Fibroblast of skin of left biceps (primary cell): ENCODE results near the gene RB1.
A peak's percentile ranks its signal among the peaks of the same experiment; 100 is the strongest.
"Not testable (repeated sequence)": the region's sequence is repeated elsewhere in the genome, so short reads cannot be mapped to it uniquely, and the experiment has no call there.

ENCODE experiments used
- DNase-seq, 2 experiments: peaks; one replicate each; pipeline ENCODE4 v3.0.0-alpha.2; 2013; ENCODE audit warnings: low read depth in 2 of 2

The RB1 gene

DNA sequence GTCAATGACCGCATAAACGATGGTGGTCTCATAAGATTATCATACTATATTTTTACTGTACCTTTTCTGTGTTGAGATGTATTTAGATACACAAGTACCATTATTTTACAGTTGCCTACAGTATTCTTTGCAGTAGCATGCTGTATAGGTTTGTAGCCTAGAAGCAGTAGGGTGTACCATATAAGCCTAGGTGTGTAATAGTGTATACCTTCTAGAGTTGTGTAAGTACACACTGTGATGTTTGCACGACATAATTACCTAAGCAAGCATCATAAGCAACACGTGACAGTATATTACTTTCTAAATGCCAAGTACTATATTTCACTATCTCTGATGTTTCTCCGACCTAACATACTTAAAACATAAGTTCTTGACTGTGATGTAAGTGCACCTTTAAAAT lies 106.6 kb downstream of the RB1 start:
- no peak for DNase-seq

- no peak for DNase-seq
Observed at GRCh38 chr13:48411147-48411794, 107.7 kb downstream of the RB1 start.

- DNase-seq: no peak
Observed at GRCh38 chr13:48411841-48412531, 108.4 kb downstream of the RB1 start.

- DNase-seq: no peak
Observed at GRCh38 chr13:48412881-48413351, 109.4 kb downstream of the RB1 start, which contains the start of gene LPAR6. LPAR6 (minus strand) TSS chr13:48413113; CDS start chr13:48412423, 690 bp downstream.

- no peak for DNase-seq
Observed at GRCh38 chr13:48414501-48414900, 111.0 kb downstream of the RB1 start.

- DNase-seq: no peak
Observed at GRCh38 chr13:48415516-48415915, 112.0 kb downstream of the RB1 start.

DNA sequence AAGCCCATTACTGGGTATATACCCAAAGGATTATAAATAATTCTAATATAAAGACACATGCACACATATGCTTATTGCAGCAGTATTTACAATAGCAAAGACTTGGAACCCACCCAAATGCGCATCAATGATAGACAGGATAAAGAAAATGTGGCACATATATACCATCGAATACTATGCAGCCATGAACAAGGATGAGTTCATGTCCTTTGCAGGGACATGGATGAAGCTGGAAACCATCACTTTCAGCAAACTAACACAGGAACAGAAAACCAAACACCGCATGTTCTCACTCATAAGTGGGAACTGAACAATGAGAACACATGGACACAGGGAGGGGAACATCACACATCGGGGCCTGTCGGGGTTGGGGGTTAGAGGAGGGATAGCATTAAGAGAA lies 118.5 kb downstream of the RB1 start:
- DNase-seq: not testable (repeated sequence)

DNA sequence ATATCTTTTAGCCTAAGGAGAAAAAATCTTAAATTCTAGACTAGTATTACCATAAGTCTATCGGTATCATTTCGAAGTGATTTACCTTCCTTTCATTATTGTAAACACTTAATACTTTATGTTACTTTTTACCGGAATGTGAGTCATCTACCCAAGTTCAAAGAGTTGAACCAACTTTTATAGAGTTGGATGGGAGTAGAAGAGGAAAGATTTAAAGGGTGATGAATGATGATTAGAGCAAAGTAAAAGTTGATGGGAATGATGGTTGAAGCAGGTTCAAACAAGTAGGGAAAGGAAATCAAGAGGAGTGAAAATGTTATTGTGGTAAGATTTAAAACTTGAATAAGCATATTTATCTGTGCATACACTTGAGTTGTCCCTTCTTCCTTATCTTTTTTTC lies 120.7 kb downstream of the RB1 start:
- no peak for DNase-seq

DNA sequence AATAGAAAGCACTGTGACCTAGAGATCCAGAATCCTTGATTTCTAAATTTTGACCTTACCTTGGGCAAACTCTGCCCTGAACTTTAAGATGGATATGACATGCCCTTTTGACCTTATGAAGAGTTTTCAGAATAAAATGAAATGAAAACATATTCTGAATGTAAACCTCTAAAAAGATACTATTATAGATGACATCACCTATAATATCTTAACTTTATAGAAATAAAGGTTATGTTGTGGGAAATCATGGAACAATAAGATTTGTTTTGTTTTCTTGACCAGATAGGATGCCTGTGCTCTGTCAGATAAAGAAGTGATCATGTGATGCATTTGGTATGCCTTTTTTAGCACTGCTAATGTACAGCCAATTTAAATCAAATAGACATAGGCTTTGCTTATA lies 122.5 kb downstream of the RB1 start:
- no peak for DNase-seq

DNA sequence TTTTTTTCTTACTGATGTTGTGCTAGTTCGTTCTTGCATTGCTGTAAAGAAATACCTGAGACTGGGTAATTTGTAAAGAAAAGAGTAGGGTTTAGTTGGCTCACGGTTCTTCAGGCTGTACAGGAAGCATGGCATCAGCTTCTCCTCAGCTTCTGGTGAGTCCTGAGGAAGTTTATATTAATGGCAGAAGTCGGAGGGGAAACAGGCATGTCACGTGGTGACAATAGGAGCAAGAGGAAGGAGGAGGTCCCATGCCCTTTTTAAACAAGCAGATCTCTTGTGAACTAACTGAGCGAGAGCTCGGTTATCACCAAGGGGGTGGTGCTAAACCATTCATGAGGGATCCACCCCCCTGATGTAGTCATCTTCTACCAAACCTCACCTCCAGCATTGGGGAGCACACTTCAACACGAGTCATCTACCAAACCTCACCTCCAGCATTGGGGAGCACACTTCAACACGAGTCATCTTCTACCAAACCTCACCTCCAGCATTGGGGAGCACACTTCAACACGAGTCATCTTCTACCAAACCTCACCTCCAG lies 123.3 kb downstream of the RB1 start:
- not testable (repeated sequence) for DNase-seq

GRCh38 chr13:48429036-48429435 lies 125.5 kb downstream of the RB1 start:
- no peak for DNase-seq

DNA sequence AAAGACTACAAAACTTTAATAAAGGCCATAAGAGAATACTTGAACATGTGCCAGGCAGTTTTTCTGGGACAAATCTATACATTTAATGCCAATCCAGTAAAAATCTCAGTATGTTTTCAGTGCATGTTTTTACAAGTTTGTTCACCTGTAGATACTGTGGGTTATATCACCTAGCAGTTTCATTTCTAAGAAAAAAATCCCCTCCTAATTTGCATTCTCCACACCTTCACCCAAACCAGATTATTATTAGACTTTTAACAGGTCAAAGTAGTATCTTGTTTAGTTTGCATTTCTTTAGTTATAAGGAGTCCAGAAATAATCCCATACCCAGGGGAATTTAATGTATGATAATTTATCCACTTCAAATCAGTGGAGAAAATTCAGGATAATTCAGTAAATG lies 126.3 kb downstream of the RB1 start:
- DNase-seq: no peak

DNA sequence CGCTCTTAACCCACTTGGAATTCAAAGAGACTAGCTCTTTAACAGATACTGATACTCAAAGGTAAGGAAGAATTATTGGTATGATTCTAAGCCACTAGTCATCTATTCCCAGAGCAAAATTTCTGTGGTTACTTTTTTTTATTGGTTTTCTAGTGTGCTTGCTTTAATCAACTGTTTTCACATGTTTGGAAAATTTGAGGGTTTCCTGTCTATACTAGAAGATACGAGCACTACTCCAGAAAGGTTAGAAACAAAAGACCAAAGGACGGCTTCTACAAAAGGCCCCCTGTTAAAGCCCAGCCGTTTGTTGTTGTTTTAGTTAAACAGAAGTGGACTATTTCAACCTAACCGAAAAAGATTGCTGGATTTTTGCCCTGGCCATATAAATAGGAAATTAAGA lies 127.9 kb downstream of the RB1 start:
- DNase-seq: no peak

DNA sequence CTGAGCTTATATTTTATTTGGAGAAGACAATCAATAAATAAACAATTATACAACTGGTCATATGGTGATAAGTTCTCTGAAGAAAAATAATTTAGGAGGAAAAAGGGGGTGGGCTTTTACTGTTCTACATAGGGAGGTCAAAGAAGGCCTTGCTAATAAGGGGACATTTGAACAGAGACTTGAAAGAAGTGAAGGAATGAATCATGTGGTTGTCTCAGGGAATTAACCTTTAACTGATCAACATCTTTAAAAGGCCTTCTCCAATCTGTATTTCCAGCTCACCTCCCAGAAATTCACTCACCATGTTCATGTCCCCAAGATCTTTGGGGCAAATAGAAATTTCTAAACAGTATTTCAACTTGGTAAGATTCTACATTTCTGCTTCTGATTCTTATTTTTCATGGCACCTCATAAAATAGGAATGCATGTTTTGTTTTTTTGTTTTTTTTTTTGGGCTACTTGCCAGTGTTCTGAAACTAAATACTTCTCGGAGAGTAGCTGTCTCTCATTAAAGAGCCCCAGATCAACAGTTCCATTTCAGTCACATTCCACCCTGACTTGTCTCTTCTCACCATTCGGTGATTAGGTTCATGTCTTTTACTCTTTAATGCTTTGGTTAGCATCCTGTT lies 128.6 kb downstream of the RB1 start:
- DNase-seq: peak in 1 of 2 experiments; percentile 40

DNA sequence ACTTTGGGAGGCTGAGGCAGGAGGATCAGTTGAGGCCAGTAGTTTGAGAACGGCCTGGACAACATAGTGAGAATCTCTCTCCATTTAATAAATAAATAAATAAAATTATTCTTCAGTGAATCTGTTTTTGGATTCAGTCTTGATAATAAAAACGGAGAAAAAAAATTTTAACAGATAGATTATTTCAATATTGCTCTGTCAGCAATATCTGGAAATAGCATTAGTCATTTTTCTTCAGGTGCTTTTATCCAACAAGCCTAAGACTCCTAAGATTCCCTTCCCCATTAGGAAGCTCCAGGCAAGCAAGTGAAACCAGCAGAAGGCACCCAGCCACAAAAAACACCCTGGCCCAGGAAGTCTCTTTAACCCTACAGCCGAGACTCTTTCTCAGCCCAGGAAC lies 130.6 kb downstream of the RB1 start:
- DNase-seq: no peak

GRCh38 chr13:48436661-48437288 lies 133.2 kb downstream of the RB1 start:
- DNase-seq: no peak

DNA sequence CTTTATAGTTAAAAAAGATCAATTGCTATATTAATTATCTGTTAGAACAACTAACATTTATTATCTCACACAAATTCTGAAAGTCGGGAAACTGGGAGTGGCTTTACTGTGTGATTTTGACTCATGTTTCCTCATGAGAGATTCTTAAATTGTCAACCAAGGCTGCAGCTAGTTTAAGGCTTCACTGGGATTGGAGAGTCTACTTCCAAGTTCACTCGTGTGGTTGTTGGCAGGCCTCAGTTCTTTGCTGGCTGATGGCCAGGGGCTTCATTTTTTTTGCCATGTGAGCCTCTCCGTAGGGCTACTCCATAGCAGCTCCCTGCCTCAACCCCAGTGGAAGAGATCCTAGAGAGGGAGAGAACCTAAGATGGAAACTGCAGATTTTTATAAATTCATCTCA lies 133.8 kb downstream of the RB1 start:
- DNase-seq: no peak

GRCh38 chr13:48443442-48444208 lies 140.1 kb downstream of the RB1 start:
- DNase-seq: no peak

GRCh38 chr13:48446464-48446863 lies 142.9 kb downstream of the RB1 start:
- no peak for DNase-seq

DNA sequence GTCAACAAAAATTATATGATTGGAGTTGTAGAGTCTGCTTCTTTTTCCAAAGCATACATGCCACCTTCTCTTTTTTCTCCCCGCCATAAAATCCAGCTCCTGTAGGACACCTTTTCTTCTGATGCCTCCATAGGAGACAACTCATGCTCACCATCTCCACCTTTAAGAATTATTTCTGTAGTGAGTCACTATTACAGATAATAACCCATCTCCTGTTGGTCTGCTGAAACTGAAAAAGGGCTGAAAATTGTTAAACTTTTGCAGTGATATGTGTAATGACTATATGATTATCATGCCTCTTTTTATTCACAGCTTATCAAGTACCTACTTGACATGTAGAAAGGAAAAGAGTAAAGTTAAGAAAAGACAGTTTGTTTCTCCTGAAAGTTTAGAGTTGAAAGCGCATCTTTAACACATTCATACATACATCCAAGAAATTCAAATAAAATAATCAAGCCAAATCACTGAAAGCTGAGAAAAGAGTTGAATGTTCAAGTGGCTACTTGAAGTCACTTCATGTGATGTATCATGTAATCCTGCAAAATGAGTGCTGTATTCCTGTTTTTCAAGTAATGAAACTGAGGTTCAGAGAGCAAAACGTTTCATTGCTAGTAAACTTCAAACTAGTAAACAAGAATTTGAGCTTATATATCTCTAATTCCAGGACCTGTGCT lies 144.9 kb downstream of the RB1 start:
- no peak for DNase-seq
